Heart left ventricle (tissue), 13 donors: Measurements from ENCODE around the gene NCOA3.

Source experiments
- POLR2A ChIP-seq, 2 donors: fragments of 450-650 bp; IDR thresholded peaks; one replicate each; pipeline ENCODE4 v1.6.1; 2017; ENCODE audit warnings: antibody characterized with exemption in 2 of 2, mild to moderate bottlenecking in 2 of 2, moderate library complexity in 2 of 2
- TF ChIP-seq, protein P1 (sequence below), 12 donors: fragments of 200-600 bp; sonication (generic) in 4 of 12; IDR thresholded peaks; one replicate each; pipeline versions ENCODE4 v1.5.0 to v1.8.0; 2018 to 2022; ENCODE audit warnings: antibody characterized with exemption in 12 of 12, mild to moderate bottlenecking in 5 of 12
- donor health status: ischemic (EF 13 %, LVEDD 7.1; RV severe dilation, severe dysfunction).
- donor health status: DM: no; HTN: yes; CAD: no.
- donor health status: DM: no; HTN: no; CAD: no.
- donor health status: ischemic (EF 25% LVEDD 6.9; RV normal size, moderate dysfunction).
- donor health status: ischemic (EF 25% LVEDD 5.7; RV mildly dilated, moderate dysfunction).
- donor health status: ischemic (EF 35%, LVEDD 5.7; RV mildly dilated, moderate dysfunction).
- donor health status: nonischemic (EF 11% LVEDD 7.7; RV severe dilation, severe dysfunction).
- donor health status: DM: yes; HTN: yes; CAD: no.
- donor health status: PGD.
- donor health status: ischemic (EF 29% LVEDD 5.4; RV normal size, mild dysfunction).
- donor health status: nonischemic (EF 23%, LVEDD 6.1; RV moderate dilation, normal function).

DNA sequence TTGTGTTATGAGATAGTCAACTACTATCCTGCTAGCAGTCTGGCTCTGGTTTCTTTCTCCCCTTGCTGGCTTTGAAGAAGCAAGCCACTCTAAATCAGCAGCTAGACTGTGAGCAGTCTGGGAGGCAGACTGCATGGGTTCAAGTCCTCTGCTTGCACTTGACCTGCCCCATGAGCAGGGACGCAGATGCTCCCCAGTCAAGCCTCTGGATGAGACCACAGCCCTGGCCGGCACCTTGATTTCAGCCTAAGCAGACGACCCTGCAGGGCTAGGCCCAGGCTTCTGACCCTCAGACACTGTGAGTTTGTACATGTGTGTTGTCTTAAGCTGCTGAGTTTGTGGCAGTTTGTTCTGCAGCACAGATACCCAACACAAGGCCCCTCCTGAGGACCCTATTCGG is 177.8 kb downstream of the NCOA3 start:
- TF ChIP-seq, protein P1, sequence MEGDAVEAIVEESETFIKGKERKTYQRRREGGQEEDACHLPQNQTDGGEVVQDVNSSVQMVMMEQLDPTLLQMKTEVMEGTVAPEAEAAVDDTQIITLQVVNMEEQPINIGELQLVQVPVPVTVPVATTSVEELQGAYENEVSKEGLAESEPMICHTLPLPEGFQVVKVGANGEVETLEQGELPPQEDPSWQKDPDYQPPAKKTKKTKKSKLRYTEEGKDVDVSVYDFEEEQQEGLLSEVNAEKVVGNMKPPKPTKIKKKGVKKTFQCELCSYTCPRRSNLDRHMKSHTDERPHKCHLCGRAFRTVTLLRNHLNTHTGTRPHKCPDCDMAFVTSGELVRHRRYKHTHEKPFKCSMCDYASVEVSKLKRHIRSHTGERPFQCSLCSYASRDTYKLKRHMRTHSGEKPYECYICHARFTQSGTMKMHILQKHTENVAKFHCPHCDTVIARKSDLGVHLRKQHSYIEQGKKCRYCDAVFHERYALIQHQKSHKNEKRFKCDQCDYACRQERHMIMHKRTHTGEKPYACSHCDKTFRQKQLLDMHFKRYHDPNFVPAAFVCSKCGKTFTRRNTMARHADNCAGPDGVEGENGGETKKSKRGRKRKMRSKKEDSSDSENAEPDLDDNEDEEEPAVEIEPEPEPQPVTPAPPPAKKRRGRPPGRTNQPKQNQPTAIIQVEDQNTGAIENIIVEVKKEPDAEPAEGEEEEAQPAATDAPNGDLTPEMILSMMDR (IDR thresholded peaks at IDR 0.05) = no peak
- no peak for TF ChIP-seq POLR2A (IDR thresholded peaks at IDR 0.05)
